Stimulated activated CD8-positive, alpha-beta memory T cell treated with anti-CD3 and anti-CD28 coated beads, Interleukin-4, amount 100 ng/mL, for 24 hours (primary cell): ENCODE data around the gene TMEM240.
A peak's percentile ranks its signal among the peaks of the same experiment; 100 is the strongest.
"Not testable (repeated sequence)": the region's sequence is repeated elsewhere in the genome, so short reads cannot be mapped to it uniquely, and the experiment has no call there.

Experiments used
- DNase-seq: peaks from one replicate; pipeline ENCODE4 v3.0.0-alpha.2; 2020; ENCODE audit warnings: low read depth

Gene TMEM240

DNA sequence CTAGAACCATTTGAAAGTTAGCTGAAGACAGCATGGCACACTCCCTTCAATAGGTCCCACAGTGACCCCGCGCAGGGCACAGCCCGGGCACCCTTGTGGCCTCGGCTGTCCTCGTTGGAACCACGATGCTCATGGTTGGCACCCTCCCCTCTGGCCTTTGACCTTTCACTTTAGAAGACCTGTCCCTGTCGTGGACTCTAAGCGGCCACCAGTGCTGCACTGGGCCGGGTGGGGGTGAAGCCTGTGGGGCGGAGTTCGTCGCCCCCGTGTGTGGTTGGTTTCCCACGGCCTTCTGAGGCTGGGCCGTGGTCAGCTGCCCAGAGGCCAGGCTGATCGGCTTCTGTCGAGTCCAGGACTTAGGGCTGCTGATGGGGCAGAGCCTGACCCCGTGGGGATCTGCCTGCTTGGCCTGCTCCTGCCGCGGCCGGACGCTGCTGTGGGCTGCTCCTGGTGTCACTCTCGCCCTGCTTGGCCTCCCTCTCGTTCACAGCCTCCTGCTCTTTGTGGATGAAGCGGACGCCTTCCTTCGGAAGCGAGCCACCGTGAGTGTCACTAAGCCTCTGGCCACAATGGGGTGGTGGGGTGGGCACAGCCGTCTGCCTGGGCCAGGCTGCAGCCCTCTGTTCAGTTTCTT lies 15.6 kb downstream of the TMEM240 start:
- not testable (repeated sequence) for DNase-seq

DNA sequence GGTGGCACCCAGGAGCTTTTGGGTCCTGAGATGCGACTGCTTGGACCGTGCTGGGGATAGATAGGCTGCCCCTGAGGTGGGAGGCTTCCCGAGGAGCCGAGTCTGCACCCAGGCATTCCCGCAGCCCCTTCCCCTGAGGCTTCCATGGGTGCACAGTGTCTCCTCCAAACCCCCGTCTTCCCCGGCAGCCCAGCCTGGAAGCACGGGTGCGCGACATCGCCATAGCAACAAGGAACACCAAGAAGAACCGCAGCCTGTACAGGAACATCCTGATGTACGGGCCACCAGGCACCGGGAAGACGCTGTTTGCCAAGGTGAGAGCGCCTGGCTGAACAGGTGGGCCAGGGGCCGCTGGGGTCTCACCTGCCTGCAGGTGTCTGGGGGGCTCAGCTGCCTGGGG lies 16.8 kb downstream of the TMEM240 start:
- not testable (repeated sequence) for DNase-seq

DNA sequence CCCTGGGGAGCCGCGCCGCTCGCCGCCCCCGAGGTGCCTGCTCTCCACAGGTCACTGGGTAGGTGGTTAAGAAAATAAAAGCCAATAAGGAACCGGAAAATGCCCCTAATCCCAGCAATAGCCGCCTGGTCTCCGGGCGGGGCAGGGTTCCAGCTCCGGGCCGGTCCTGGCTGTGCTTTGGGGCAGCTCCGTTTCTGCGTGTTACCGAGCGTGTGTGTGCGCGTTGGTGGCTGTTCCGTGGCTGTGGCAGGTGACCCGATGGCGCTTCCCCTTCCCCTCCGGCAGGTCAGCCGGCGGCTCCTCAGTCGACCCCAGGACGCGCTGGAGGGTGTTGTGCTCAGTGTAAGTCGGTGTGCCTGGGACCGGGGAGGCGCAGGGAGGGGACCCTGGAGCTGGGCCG lies 17.2 kb downstream of the TMEM240 start:
- not testable (repeated sequence) for DNase-seq

DNA sequence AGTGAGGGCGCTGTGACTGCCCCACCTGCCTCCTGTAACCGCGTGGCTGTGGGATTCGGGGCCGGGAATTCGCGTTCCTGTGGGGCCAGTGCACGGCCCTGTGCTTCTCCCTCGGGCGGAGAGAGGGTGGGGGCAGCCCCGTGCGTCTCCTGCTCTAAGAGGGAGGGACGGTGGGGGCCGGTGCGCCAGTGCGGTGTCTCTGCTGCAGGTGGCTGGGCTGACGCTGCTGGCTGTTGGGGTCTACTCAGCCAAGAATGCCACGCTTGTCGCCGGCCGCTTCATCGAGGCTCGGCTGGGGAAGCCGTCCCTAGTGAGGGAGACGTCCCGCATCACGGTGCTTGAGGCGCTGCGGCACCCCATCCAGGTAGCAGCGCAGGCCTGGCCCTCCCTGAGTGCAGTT lies 17.9 kb downstream of the TMEM240 start:
- not testable (repeated sequence) for DNase-seq

DNA sequence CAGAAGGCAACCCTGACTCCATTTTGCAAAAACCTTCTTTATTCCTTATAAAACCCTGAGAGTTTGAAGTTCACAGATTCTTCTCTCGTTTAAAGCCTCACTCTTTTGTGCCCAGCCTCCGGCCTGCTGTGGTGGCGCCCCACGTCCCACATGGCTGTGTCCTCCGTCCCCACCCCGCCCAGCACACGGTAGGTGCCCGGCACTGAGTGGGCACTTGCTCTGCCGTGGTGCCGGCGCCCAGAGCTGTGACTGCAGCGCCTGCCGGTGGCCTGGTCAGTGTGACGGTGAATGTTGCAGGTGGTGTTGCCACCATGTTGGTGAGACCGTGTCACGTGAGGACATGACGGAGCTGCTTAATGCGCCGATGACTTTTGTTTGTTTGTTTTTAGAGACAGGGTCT lies 19.1 kb downstream of the TMEM240 start:
- no peak for DNase-seq

DNA sequence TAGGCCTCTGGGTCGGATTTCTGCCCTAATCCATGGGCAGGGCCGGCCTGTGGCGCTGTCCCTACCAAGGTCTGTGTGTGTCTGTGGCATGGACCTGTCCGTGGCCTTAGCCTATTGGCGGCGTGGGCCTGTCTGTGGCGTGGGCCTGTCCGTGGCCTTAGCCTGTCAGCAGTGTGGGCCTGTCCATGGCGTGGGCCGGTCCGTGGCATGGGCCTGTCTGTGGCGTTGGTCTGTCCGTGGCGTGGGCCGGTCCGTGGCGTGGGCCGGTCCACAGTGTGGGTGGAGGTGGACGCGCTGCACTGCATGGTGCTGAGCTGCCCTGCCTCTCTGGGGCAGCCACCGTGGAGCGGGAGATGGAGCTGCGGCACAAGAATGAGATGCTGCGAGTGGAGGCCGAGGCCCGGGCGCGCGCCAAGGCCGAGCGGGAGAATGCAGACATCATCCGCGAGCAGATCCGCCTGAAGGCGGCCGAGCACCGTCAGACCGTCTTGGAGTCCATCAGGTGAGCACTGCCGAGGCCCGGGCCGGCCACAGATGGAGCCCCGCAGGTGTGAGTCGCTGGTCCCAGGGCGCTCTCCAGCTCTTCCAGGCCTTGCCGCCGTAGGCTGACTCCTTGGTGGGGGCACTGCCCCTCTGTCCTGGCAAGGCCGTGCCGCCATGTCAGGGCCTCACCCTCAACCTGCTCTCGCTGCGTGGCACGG lies 20.5 kb downstream of the TMEM240 start:
- DNase-seq = not testable (repeated sequence)

DNA sequence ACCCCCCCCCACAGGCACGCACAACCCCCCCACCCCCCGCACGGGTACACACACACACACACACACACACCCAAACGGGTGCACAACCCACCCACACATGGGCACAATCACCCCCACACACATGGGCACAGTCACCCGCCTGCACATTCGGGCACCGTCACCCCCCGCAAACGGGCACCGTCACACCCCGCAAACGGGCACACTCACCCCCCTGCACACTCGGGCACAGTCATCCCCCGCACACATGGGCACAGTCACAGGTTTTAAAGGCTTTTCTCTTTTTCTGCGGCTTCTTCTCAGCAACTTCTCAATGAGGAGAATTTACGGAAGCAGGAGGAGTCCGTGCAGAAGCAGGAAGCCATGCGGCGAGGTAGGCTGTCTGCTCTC lies 21.8 kb downstream of the TMEM240 start:
- DNase-seq = not testable (repeated sequence)

DNA sequence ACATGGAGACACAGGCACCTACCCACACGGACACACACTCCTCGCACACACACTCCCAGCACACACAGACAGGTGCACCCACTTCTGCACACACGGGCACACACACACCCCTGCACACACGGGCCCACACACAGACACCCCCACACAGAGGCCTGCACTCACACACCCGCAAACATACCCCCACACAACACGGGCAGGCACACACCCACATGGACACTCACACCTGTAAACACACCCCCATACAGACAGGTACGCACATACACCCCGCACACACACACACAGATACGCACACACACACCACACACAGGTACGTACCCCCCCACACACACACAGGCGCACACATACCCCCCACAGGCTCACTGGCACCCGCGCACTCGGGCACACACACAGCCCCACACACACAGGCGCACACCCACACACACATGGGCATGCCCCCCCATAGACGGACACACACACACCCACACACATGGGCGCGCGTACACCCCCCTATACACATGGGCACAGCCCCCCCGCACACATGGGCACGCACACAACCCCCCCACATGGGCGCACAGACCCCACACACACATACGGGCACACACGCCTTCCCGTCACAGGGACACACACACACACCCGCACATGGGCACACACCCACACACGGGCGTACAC lies 22.3 kb downstream of the TMEM240 start:
- DNase-seq = no peak

DNA sequence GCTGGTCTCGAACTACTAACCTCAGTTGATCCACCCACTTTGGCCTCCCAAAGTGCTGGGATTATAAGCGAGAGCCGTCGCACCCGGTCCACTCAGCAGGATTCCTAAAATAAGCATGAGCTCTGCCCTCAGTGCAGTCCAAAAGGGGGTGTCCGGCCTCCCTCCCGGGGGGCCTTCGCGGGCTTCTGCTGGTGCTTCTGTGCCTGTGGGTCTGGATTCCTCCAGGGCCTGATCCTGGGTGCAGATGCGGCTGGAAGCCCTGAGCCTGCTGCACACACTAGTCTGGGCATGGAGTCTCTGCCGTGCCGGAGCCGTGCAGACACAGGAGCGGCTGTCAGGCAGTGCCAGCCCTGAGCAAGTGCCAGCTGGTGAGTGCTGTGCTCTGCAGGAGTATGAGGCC lies 23.5 kb downstream of the TMEM240 start:
- not testable (repeated sequence) for DNase-seq

DNA sequence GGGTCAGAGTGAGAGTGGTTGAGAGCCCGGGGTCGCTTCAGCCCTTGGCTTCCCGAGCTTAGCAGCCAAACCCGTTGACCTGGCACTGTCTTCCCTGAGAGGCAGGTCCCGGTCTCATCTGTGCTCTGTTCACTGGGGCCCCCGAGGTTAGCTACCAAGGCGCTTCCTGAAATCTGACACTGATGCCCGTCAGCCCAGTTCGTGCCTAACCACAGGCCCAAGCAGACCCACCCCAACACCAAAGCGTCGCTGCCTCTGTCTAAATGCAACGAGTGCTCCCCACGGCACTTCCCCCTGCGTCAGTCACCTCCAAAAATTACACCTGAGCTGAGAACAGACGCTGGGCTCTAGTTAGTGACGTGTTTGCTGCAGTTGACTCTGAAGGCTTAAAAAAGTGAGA lies 26.0 kb downstream of the TMEM240 start:
- DNase-seq = not testable (repeated sequence)

DNA sequence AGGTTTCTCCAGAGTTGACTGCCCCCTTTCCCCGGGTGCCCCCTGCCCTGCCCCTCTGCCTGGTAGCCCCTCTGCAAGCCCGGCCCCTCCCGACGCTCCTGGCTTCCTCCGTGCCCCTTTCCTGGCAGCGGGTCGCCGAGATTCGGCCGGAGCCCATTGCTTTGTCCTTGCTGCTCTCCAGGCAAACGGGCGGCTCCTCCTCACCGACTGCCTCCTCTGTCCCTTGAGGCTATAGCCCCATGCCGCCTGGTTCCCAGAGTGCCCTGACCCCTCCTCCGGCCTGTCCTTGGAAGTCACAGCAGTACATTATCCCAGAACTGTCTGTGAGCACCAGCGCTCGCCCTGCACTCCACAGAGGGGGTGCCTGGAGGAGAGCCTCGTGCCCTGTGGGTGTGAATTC lies 26.7 kb downstream of the TMEM240 start:
- DNase-seq = not testable (repeated sequence)

DNA sequence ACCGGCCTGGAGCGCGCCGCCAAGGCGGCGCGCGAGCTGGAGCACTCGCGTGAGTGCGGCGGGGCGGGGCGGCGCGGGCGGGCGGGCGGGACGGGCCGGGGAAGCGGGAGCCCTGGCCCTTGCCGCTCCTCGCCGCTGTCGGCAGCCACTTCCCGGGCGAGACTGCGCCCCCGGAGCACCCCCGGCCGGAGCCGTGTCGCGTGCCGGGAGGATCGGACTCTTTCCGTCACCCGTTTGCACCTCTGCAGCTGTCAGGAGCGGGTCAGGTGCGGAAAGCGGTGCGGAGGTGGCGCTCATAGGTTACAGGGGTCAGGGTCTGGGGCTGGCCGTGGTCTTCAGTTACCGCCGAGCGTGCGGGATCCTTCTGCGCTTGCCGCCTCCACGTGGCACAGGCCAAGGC lies 28.0 kb downstream of the TMEM240 start:
- not testable (repeated sequence) for DNase-seq

DNA sequence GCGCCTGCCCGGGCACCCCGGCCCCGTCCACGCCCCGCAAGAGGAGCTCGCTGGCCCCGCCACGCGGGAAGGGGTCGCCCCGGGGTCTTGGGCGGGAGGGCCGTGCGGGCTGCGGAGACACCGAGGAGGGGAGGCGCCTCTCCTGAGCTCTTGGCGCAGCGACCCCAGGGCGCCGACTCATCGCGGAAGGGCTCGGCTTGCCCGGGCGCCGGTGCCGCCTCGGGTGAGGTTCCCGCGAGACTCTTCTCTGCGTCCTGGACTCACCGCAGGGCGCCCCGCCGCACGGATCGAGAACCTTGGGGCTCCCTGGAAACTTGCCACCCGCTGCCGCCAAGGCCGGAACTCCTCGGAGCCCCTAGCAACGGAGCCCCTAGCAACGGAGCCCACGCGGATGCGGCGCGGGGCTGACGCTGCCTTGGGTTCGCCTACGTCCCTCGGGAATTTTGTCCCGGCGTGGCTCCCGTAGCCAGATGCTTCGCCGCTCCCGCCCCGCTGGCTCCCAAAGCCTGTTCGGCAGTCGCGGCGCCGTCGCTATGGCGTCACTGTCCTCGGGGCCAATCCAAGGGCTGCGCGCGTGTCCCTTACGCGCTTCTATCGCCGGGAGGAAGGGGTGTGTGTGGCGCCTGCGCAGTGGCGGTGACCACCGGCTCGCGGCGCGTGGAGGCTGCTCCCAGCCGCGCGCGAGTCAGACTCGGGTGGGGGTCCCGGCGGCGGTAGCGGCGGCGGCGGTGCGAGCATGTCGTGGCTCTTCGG lies 28.7 kb downstream of the TMEM240 start, which contains the start of gene ATAD3A:
Gene ATAD3A (plus strand): TSS at position 630 of the 753 bp plus-strand sequence. CDS start 107 bp downstream, at position 737.
- peak; percentile 96 for DNase-seq

DNA sequence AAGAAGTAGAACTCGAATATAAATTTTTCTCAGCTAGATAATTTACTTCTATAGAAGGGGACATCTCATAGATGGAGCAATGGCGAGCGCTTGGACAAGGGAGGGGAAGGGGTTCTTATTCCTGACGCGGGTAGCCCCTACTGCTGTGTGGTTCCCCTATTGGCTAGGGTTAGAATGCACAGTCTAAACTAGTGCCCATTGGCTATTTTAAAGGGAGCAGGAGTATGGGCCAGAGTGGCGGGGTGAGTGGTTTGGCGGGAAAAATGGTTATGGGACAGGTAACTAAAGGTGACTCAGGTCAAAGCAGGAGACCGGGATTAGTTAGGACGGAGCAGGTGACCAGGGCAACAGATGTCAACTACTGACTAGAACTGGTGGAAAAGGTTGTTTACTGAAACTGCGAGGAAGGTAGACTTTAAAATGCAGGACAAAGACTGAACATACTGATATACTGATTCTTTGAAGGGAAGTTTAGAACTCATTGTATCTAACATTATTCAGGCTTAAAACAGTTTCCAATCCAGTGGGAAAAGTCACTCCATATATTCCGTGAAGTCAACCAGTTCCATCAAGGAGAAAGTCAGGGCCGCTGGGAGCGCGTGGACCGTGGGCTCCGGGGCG lies 29.4 kb downstream of the TMEM240 start:
- no peak for DNase-seq

DNA sequence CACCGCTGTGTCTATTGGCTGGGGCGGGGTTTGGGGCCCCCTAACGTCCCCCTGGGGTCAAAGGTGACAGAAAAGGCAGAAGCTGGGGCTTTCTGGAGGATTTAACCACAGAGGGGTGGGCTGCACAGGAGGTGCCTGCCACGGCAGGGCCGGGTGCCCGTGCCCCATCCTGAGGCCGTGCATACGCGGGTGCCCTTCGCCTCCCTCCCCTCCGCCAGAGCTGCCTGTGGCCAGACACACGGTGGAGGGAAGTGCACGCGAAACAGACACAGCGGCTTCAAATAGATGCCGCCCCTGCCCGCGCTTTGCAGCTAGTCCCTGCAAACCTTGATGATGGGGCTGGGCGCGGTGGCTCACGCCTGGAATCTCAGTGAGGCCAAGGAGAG lies 31.0 kb downstream of the TMEM240 start:
- DNase-seq = not testable (repeated sequence)

DNA sequence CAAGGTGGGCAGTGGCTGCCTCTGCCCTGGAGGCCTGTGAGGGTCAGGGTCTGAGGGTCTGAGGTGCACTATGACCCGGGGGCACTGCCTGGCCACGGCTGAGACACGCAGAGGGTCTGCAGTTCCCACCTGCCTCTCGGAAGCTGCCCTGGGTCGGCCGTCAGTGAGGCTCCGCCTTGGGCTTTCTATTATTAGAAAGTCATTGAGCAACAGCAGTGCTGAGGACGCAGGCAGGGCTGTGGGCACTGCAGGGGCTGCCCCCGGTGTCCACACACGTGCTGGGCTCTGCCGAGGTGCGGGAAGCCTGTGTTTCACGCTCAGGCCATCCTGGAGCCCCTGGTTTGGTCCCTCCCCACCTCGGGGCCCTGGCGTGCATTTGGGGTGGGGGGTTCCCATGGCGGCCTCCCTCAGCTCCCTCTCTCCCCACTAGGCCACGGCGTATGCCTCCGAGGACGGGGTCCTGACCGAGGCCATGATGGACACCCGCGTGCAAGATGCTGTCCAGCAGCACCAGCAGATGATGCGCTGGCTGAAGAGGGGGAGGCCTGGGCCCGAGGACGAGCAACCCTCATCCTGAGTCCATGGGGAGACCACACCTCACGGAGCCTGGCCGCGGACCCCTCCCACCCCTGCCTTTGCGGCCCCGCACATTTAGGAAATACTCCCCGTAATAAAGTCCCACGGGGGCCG lies 31.5 kb downstream of the TMEM240 start:
- not testable (repeated sequence) for DNase-seq

DNA sequence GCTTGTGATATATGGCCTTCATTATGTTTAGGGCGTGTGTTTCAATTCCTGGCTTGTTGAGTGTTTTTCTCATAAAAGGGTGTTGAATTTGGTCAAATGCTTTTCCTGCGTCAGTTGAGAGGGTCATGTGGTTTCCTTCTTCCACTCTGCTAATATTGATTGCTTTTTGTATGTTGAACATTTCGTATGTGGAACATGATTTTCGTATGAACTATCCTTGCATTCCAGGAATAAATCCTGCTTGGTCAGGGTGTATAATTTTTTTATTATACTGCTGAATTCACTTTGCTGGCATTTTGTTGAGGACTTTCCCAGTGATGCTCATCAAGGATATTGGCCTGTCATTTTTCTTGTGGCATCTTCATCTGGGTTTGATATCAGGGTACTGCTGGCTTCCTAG lies 33.1 kb downstream of the TMEM240 start:
- DNase-seq = no peak

DNA sequence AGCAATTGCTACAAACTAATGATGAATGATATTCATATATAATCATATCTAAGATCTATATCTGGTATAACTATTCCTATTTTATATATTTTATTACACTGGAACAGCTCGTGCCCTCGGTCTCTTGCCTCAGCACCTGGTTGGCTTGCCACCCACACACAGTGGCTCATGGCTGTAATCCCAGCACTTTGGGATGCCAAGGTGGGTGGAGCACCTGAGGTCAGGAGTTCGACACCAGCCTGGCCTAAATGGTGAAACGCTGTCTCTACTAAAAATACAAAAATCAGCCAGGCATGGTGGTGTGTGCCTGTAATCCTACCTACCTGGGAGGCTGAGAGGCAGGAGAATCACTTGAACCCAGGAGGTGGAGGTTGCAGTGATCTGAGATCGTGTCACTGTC lies 34.6 kb downstream of the TMEM240 start:
- not testable (repeated sequence) for DNase-seq

DNA sequence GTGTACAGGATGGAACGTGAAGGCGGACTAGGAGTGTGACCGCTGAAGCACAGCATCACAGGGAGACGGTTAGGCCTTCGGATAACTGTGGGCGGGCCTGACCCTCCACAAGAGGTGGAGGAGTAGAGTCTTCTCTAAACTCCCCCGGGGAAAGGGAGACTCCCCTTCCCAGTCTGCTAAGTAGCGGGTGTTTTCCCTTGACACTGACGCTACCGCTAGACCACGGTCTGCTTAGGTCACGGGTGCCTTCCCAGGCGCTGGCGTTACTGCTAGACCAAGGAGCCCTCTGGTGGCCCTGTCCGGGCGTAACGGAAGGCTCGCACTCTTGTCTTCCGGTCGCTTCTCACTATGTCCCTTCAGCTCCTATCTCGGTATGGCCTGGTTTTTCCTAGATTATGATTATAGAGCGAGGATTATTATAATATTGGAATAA lies 35.0 kb downstream of the TMEM240 start:
- DNase-seq = not testable (repeated sequence)

DNA sequence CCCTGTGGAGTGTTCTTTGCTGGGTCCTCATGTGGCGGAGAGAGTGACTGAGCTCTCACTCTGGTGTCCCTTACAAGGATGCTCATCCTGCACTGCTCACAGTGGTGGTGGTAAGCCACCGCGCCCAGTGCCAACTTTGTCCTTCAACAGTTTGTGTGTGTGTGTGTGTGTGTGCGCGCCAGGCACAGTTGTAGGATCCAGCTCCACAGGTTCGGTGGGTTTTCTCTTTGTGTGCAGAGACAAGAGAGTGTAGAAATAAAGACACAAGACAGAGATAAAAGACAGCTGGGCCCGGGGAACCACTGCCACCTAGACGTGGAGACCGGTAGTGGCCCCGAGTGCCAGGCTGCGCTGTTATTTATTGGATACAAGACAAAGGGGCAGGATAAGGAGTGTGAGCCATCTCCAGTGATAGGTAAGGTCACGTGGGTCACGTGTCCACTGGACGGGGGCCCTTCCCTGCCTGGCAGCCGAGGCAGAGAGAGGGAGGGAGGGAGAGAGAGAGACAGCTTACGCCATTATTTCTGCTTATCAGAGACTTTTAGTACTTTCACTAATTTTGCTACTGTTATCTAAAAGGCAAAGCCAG lies 35.6 kb downstream of the TMEM240 start:
- peak; percentile 43 for DNase-seq

DNA sequence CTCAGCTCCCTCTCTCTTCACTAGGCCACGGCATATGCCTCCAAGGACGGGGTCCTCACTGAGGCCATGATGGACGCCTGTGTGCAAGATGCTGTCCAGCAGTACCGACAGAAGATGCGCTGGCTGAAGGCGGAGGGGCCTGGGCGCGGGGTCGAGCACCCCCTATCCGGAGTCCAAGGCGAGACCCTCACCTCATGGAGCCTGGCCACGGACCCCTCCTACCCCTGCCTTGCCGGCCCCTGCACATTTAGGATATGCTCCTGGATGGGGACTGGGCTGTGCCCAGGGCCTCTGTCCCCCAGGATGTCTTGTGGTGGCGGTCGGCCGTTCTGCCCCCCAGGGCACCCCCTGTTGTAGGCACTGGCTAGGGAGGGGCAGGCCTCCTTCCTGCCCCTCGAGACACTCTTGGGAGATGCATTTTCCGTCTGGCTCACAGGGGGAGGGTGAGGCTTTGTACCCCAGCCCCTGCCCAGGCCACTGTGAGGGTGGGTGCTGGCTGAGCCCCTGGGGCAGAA lies 44.9 kb downstream of the TMEM240 start:
- not testable (repeated sequence) for DNase-seq
